GM10847 (cell line): ENCODE results near the gene GASK1A.

Source experiments
- POLR2A ChIP-seq: IDR thresholded peaks from 2 replicates; pipeline ENCODE4 v1.6.1; 2011; ENCODE audit not compliant: insufficient read length; ENCODE audit errors: extremely low read depth

GASK1A gene

GRCh38 chr3:43030162-43030935, 51.2 kb downstream of the GASK1A start:
- no peak for TF ChIP-seq POLR2A

- TF ChIP-seq POLR2A: no peak
Measured at GRCh38 chr3:43031485-43031884, 52.4 kb downstream of the GASK1A start.

- TF ChIP-seq POLR2A: no peak
Measured at GRCh38 chr3:43031889-43032545, 52.9 kb downstream of the GASK1A start.

- no peak for TF ChIP-seq POLR2A
Measured at GRCh38 chr3:43032646-43033628, 53.8 kb downstream of the GASK1A start.

- no peak for TF ChIP-seq POLR2A
Measured at GRCh38 chr3:43034200-43034599, 55.1 kb downstream of the GASK1A start.

- no peak for TF ChIP-seq POLR2A
Measured at GRCh38 chr3:43034911-43035310, 55.8 kb downstream of the GASK1A start.

- no peak for TF ChIP-seq POLR2A
Measured at GRCh38 chr3:43035801-43036365, 56.8 kb downstream of the GASK1A start.

GRCh38 chr3:43036621-43037423, 57.7 kb downstream of the GASK1A start:
- no peak for TF ChIP-seq POLR2A

GRCh38 chr3:43038010-43038409, 58.9 kb downstream of the GASK1A start:
- TF ChIP-seq POLR2A: no peak

GRCh38 chr3:43041517-43041916, 62.4 kb downstream of the GASK1A start:
- no peak for TF ChIP-seq POLR2A

GRCh38 chr3:43043071-43043766, 64.1 kb downstream of the GASK1A start:
- no peak for TF ChIP-seq POLR2A

- no peak for TF ChIP-seq POLR2A
Measured at GRCh38 chr3:43043793-43044192, 64.7 kb downstream of the GASK1A start.

- TF ChIP-seq POLR2A: no peak
Measured at GRCh38 chr3:43046583-43046982, 67.5 kb downstream of the GASK1A start.

GRCh38 chr3:43048470-43048869, 69.4 kb downstream of the GASK1A start:
- TF ChIP-seq POLR2A: no peak
